Measurements from ENCODE around the gene ASB2.

Gene ASB2

GRCh38 chr14:93946104-93946503 is 30.3 kb downstream of the ASB2 start:
- no peak for DNase-seq

- no peak for DNase-seq
These were observed 31.3 kb downstream of the ASB2 start for GRCh38 chr14:93945070-93945399.

- no peak for DNase-seq
These were observed 31.9 kb downstream of the ASB2 start for GRCh38 chr14:93944348-93945069.

- DNase-seq = no peak
These were observed 32.4 kb downstream of the ASB2 start for GRCh38 chr14:93943930-93944329.

GRCh38 chr14:93943052-93943451 is 33.3 kb downstream of the ASB2 start:
- DNase-seq = no peak

- DNase-seq = no peak
These were observed 35.0 kb downstream of the ASB2 start for GRCh38 chr14:93941293-93941910.

GRCh38 chr14:93940437-93940836 is 35.9 kb downstream of the ASB2 start:
- DNase-seq = no peak

GRCh38 chr14:93939304-93940229 is 36.8 kb downstream of the ASB2 start:
- peak; percentile 86 to 91 for DNase-seq

- no peak for DNase-seq
These were observed 37.5 kb downstream of the ASB2 start for GRCh38 chr14:93938751-93939303.

- no peak for DNase-seq
These were observed 38.9 kb downstream of the ASB2 start for GRCh38 chr14:93937519-93937918.

GRCh38 chr14:93936926-93937325 is 39.4 kb downstream of the ASB2 start:
- no peak for DNase-seq

GRCh38 chr14:93936245-93936644 is 40.1 kb downstream of the ASB2 start:
- DNase-seq = peak in 1 of 2 donors; percentile 32

- no peak for DNase-seq
These were observed 41.2 kb downstream of the ASB2 start for GRCh38 chr14:93935213-93935612.

- no peak for DNase-seq
These were observed 43.7 kb downstream of the ASB2 start for GRCh38 chr14:93932642-93933041.

- no peak for DNase-seq
These were observed 45.4 kb downstream of the ASB2 start for GRCh38 chr14:93930989-93931307.

GRCh38 chr14:93930296-93930988 is 45.9 kb downstream of the ASB2 start:
- no peak for DNase-seq

- DNase-seq = no peak
These were observed 46.7 kb downstream of the ASB2 start for GRCh38 chr14:93929657-93930056.

- no peak for DNase-seq
These were observed 47.3 kb downstream of the ASB2 start for GRCh38 chr14:93929048-93929535.

- no peak for DNase-seq
These were observed 48.0 kb downstream of the ASB2 start for GRCh38 chr14:93928184-93929047.

GRCh38 chr14:93927800-93928145 is 48.6 kb downstream of the ASB2 start:
- DNase-seq = no peak

- no peak for DNase-seq
These were observed 49.2 kb downstream of the ASB2 start, which contains the start of gene FAM181A for GRCh38 chr14:93926873-93927799. TSS of gene FAM181A (plus strand) at chr14:93927344. CDS start at chr14:93928286, 942 bp downstream.
